HCT116 (cell line): Measurements from ENCODE around the gene ABHD12. TPM values are rescaled to one million over a fixed set of nuclear protein-coding genes. Genes with fewer than 3 reads are reported as not detected.

Experiments
- ATAC-seq: fragments of 200-7000 bp; cut with Tn5 transposase; 2 replicates; pipeline ENCODE4 v1.9.1; 2020; ENCODE audit warnings: mild to moderate bottlenecking, moderate library complexity
- BruUV-seq: library from RNA; stranded (reverse); fragments of 400-500 nt; replicated peaks from 2 replicates; lab custom pipeline; 2021; lab: Mats Ljungman, UMichigan
- CTCF ChIA-PET: fragments of 300-600 bp; sonication (Branson Sonifier 250); formaldehyde crosslinking; loops from one replicate; lab custom pipeline; 2021; ENCODE audit warnings: antibody characterized with exemption; lab: Charles Lee
- POLR2A ChIA-PET: fragments of 300-600, 350-600 bp; sonication (Branson Sonifier 250); formaldehyde crosslinking; loops from one replicate; lab custom pipeline; 2021; ENCODE audit warnings: antibody characterized with exemption; lab: Charles Lee
- RAD21 ChIA-PET, 2 experiments: fragments of 300-600 bp; sonication (Branson Sonifier 250); formaldehyde crosslinking; loops; one replicate each; lab custom pipeline; 2023; ENCODE audit warnings: low total read pairs in 2 of 2; ENCODE audit not compliant: uncharacterized antibody in 2 of 2, unreplicated experiment in 2 of 2, low non-redundant PET in 1 of 2; lab: Charles Lee
- DNase-seq: peaks from one replicate; pipeline ENCODE4 v3.0.0-alpha.2; 2010; ENCODE audit warnings: low read depth, low spot score
- H2AFZ ChIP-seq: fragments of 200-600 bp; shearing (Covaris generic), sonication (generic); 2 replicates; pipeline ENCODE4 v1.6.1; 2017; ENCODE audit warnings: low read depth, mixed run types, mixed read lengths, antibody characterized with exemption, low read length; ENCODE audit not compliant: poor library complexity, severe bottlenecking
- H3K27ac ChIP-seq: 2 replicates; pipeline ENCODE4 v1.5.1; 2012; ENCODE audit warnings: low read depth, low read length
- H3K27me3 ChIP-seq: fragments of 200-600 bp; sonication (generic); 2 replicates; pipeline ENCODE4 v1.6.1; 2016; ENCODE audit warnings: mixed run types, low read length, mixed read lengths; ENCODE audit not compliant: insufficient read depth
- H3K36me3 ChIP-seq, 2 experiments: fragments of 200-500 bp in 1 of 2; fragments of 200-600 bp in 1 of 2; sonication (Bioruptor generic) in 1 of 2; sonication (generic) in 1 of 2; 2 replicates each; pipeline versions ENCODE4 v1.5.1 to v1.6.1; 2014 to 2016; ENCODE audit warnings: low read length in 2 of 2, inconsistent platforms in 1 of 2, mixed read lengths in 1 of 2, mixed run types in 1 of 2; ENCODE audit not compliant: insufficient read depth in 2 of 2, control insufficient read depth in 1 of 2
- H3K4me1 ChIP-seq, 2 experiments: fragments of 200-600 bp in 1 of 2; sonication (generic) in 1 of 2; 2 replicates each; pipeline versions ENCODE4 v1.5.1 to v1.6.1; 2012 to 2017; ENCODE audit warnings: low read length in 2 of 2, inconsistent platforms in 1 of 2, mild to moderate bottlenecking in 1 of 2, mixed read lengths in 1 of 2, mixed run types in 1 of 2, moderate library complexity in 1 of 2; ENCODE audit not compliant: insufficient read depth in 2 of 2, control insufficient read depth in 1 of 2
- H3K4me2 ChIP-seq: fragments of 200-600 bp; sonication (generic); 2 replicates; pipeline ENCODE4 v1.6.1; 2017; ENCODE audit warnings: mixed run types, low read length, mixed read lengths
- H3K4me3 ChIP-seq, 2 experiments: fragments of 200-600 bp in 1 of 2; sonication (generic) in 1 of 2; replicated peaks in 1 of 2; 2 replicates each; pipeline ENCODE4 v1.5.1; 2011 to 2016; ENCODE audit warnings: low read length in 2 of 2, control low read depth in 1 of 2, low read depth in 1 of 2, mild to moderate bottlenecking in 1 of 2, mixed read lengths in 1 of 2, mixed run types in 1 of 2
- H3K79me2 ChIP-seq: fragments of 200-600 bp; sonication (generic); 2 replicates; pipeline ENCODE4 v1.6.1; 2017; ENCODE audit warnings: mild to moderate bottlenecking, mixed run types, low read length, moderate library complexity, mixed read lengths; ENCODE audit not compliant: insufficient read depth
- H3K9ac ChIP-seq: fragments of 200-600 bp; sonication (generic); 2 replicates; pipeline ENCODE4 v1.6.1; 2016; ENCODE audit warnings: low read length, mixed read lengths
- H3K9me2 ChIP-seq: fragments of 200-600 bp; sonication (generic), shearing (Covaris generic); 2 replicates; pipeline ENCODE4 v1.6.1; 2017; ENCODE audit warnings: mixed run types, mild to moderate bottlenecking, moderate library complexity; ENCODE audit not compliant: insufficient read depth
- H3K9me3 ChIP-seq, 2 experiments: fragments of 200-500 bp in 1 of 2; fragments of 200-600 bp in 1 of 2; sonication (Bioruptor generic) in 1 of 2; sonication (generic) in 1 of 2; 2 replicates each; pipeline ENCODE4 v1.6.1; 2014 to 2017; ENCODE audit warnings: low read length in 2 of 2, mixed read lengths in 2 of 2, inconsistent platforms in 1 of 2, low read depth in 1 of 2, mild to moderate bottlenecking in 1 of 2, mixed run types in 1 of 2, moderate library complexity in 1 of 2; ENCODE audit not compliant: control insufficient read depth in 1 of 2, insufficient read depth in 1 of 2
- H4K20me1 ChIP-seq: fragments of 200-600 bp; sonication (generic), shearing (Covaris generic); 2 replicates; pipeline ENCODE4 v1.6.1; 2017; ENCODE audit warnings: mixed run types, mild to moderate bottlenecking, moderate library complexity; ENCODE audit not compliant: insufficient read depth
- CBX3 ChIP-seq: IDR thresholded peaks from 2 replicates; pipeline ENCODE4 v1.6.1; 2012; ENCODE audit warnings: low read depth
- CEBPB ChIP-seq: IDR thresholded peaks from 2 replicates; pipeline ENCODE4 v1.6.1; 2012; ENCODE audit warnings: low read depth
- EZH2 ChIP-seq: fragments of 200-600 bp; sonication (generic); IDR thresholded peaks from 2 replicates; pipeline ENCODE4 v1.6.1; 2017; ENCODE audit warnings: antibody characterized with exemption, mixed run types
- EZH2phosphoT487 ChIP-seq: fragments of 200-600 bp; IDR thresholded peaks from 2 replicates; pipeline ENCODE4 v1.6.1; 2018; ENCODE audit warnings: antibody characterized with exemption, borderline replicate concordance
- TCF7L2 ChIP-seq: IDR thresholded peaks from 2 replicates; pipeline ENCODE4 v1.7.0; 2011; ENCODE audit warnings: borderline replicate concordance, inconsistent platforms; ENCODE audit not compliant: insufficient read depth, insufficient read length; ENCODE audit errors: extremely low read depth
- YY1 ChIP-seq: IDR thresholded peaks from 2 replicates; pipeline ENCODE4 v1.6.1; 2011; ENCODE audit warnings: low read length, low read depth, moderate library complexity, mild to moderate bottlenecking; ENCODE audit not compliant: insufficient replicate concordance; ENCODE audit errors: extremely low read depth
- ZBTB33 ChIP-seq: IDR thresholded peaks from 2 replicates; pipeline ENCODE4 v1.6.1; 2011; ENCODE audit warnings: mild to moderate bottlenecking, low read length, moderate library complexity; ENCODE audit not compliant: insufficient replicate concordance; ENCODE audit errors: extremely low read depth
- ZFX ChIP-seq: fragments of 450-650 bp; IDR thresholded peaks from 2 replicates; pipeline ENCODE4 v1.6.1; 2017
- intact Hi-C: fragments of 100-400 bp; cut with micrococcal nuclease; formaldehyde crosslinking; loops from 2 replicates; pipeline ENCODE4 v1.10.0; 2022
- total RNA-seq: library from RNA; stranded (reverse); gene quantifications from one replicate; pipeline ENCODE4 v1.2.1, GENCODE V29; 2021; ENCODE audit not compliant: unreplicated experiment
- TF ChIP-seq, protein P1 (sequence below): IDR thresholded peaks from 2 replicates; pipeline ENCODE4 v1.6.1; 2012
- TF ChIP-seq, protein P2 (sequence below): IDR thresholded peaks from 2 replicates; pipeline ENCODE4 v1.6.1; 2012; ENCODE audit warnings: low read depth

ABHD12 gene
- total RNA-seq, 1 experiment from 2014 or later: 31.7 TPM

GRCh38 chr20:25277051-25277801, 113.4 kb downstream of the ABHD12 start:
- CTCF ChIA-PET: no interaction called here
- Histone ChIP-seq H3K4me1 (no peaks in the 10 kb centered on the region), H4K20me1 (no peaks in the 10 kb centered on the region), H3K27ac (no peak overlapping the region), H3K4me2 (no peak overlapping the region), H3K9ac (no peak overlapping the region), H3K4me3 (no peak overlapping the region), H3K9me3 (no peaks in the 10 kb centered on the region), H3K36me3 (peaks cover 0 to 2% of the 10 kb centered on the region in 2 experiments; a peak in 2 of 4 replicates), H2AFZ (no peak overlapping the region), H3K27me3 (no peaks in the 10 kb centered on the region), H3K79me2 (no peaks in the 10 kb centered on the region), H3K9me2 (no peaks in the 10 kb centered on the region)
- POLR2A ChIA-PET: no interaction called here
- DNase-seq: no peak
- intact Hi-C loops: no loop called here
- RAD21 ChIA-PET: no interaction called here
- ATAC-seq: no peak
- TF ChIP-seq CBX3 (no peak), YY1 (no peak), ZBTB33 (no peak), EZH2phosphoT487 (no peak), EZH2 (no peak), ZFX (no peak), TCF7L2 (no peak), CEBPB (no peak)
- TF ChIP-seq, protein P1, sequence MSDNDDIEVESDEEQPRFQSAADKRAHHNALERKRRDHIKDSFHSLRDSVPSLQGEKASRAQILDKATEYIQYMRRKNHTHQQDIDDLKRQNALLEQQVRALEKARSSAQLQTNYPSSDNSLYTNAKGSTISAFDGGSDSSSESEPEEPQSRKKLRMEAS: no peak
- TF ChIP-seq, protein P2, sequence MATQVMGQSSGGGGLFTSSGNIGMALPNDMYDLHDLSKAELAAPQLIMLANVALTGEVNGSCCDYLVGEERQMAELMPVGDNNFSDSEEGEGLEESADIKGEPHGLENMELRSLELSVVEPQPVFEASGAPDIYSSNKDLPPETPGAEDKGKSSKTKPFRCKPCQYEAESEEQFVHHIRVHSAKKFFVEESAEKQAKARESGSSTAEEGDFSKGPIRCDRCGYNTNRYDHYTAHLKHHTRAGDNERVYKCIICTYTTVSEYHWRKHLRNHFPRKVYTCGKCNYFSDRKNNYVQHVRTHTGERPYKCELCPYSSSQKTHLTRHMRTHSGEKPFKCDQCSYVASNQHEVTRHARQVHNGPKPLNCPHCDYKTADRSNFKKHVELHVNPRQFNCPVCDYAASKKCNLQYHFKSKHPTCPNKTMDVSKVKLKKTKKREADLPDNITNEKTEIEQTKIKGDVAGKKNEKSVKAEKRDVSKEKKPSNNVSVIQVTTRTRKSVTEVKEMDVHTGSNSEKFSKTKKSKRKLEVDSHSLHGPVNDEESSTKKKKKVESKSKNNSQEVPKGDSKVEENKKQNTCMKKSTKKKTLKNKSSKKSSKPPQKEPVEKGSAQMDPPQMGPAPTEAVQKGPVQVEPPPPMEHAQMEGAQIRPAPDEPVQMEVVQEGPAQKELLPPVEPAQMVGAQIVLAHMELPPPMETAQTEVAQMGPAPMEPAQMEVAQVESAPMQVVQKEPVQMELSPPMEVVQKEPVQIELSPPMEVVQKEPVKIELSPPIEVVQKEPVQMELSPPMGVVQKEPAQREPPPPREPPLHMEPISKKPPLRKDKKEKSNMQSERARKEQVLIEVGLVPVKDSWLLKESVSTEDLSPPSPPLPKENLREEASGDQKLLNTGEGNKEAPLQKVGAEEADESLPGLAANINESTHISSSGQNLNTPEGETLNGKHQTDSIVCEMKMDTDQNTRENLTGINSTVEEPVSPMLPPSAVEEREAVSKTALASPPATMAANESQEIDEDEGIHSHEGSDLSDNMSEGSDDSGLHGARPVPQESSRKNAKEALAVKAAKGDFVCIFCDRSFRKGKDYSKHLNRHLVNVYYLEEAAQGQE: no peak
- BruUV-seq: no TSS peak
